Adrenal gland (tissue), 12 donors: ENCODE measurements around the gene MMP26. TPM values are rescaled to one million over a fixed set of nuclear protein-coding genes. Genes with fewer than 3 reads are reported as not detected.

Experiments
- DNase-seq, 7 donors: peaks; one replicate each; pipeline ENCODE4 v3.0.0-alpha.2; 2019 to 2020
- H3K27ac ChIP-seq, 5 donors: fragments of 200-600 bp; sonication (generic) in 4 of 5; 1 replicate in 3 of 5; 2 replicates in 2 of 5; pipeline versions ENCODE4 v1.5.1 to v1.8.0; 2016 to 2020; ENCODE audit warnings: mild to moderate bottlenecking in 1 of 5
- H3K27me3 ChIP-seq: fragments of 200-600 bp; 2 replicates; pipeline ENCODE4 v1.8.0; 2021
- H3K36me3 ChIP-seq, 2 donors: fragments of 200-600 bp; replicated peaks in 1 of 2; 1 replicate in 1 of 2; 2 replicates in 1 of 2; pipeline versions ENCODE4 v1.5.1 to v1.8.0; 2018 to 2022
- H3K4me1 ChIP-seq, 2 donors: fragments of 200-600 bp; replicated peaks in 1 of 2; 1 replicate in 1 of 2; 2 replicates in 1 of 2; pipeline versions ENCODE4 v1.5.1 to v1.8.0; 2018 to 2021
- H3K4me3 ChIP-seq, 4 donors: fragments of 200-600 bp; sonication (generic) in 3 of 4; one replicate each; pipeline ENCODE4 v1.5.1; 2016 to 2018
- H3K9me3 ChIP-seq, 3 donors: fragments of 200-600 bp; sonication (generic) in 1 of 3; replicated peaks in 1 of 3; 1 replicate in 2 of 3; 2 replicates in 1 of 3; pipeline versions ENCODE4 v1.5.1 to v1.8.0; 2016 to 2021
- CTCF ChIP-seq, 6 experiments: fragments of 450-650 bp in 4 of 6; fragments of 200-600 bp in 2 of 6; sonication (generic) in 1 of 6; IDR thresholded peaks; 1 replicate in 5 of 6; 2 replicates in 1 of 6; pipeline versions ENCODE4 v1.5.1 to v1.8.0; 2016 to 2021; ENCODE audit warnings: antibody characterized with exemption in 6 of 6, mild to moderate bottlenecking in 2 of 6, moderate library complexity in 1 of 6
- POLR2A ChIP-seq, 2 donors: fragments of 450-650 bp; IDR thresholded peaks; one replicate each; pipeline ENCODE4 v1.6.1; 2017; ENCODE audit warnings: antibody characterized with exemption in 2 of 2, mild to moderate bottlenecking in 2 of 2, moderate library complexity in 1 of 2
- WGBS, 4 donors: extraction: QIAGEN DNeasy Blood & Tissue Kit in 2 of 4; methylation state at CpG; one replicate each; pipeline versions ENCODE4 v1.1.5 to v1.1.7; 2013 to 2017; 5-methylcytosine and 5-hydroxymethylcytosine counted together
- intact Hi-C, 2 donors: fragments of 100-400 bp; cut with DNase I; formaldehyde crosslinking; loops; one replicate each; pipeline versions ENCODE4 v1.14.1 to v1.15.0; 2022 to 2023
- polyA plus RNA-seq, 3 donors: library from polyadenylated mRNA; stranded (reverse); fragments of 200-250 nt in 2 of 3; fragments of 350-450 nt in 1 of 3; fragmentation: Illumina TruSeq in 1 of 3; extraction: RNeasy Lipid Tissue Mini Kit (QIAGEN cat#74804) in 1 of 3; gene quantifications; one replicate each; pipeline ENCODE4 v1.2.3, GENCODE V29; 2013 to 2014
- total RNA-seq, 9 donors: library from RNA; depleted of rRNA in 4 of 9; stranded (reverse); fragments of >200 nt in 4 of 9; fragments of 120-200 nt in 1 of 9; fragmentation: NEBNext Ultra II Directional in 1 of 9; extraction: Animal tissue kit (Norgen Biotek cat#: 25700) in 1 of 9; gene quantifications; one replicate each; pipeline versions ENCODE4 v1.1.0 to v1.2.4, GENCODE V29; 2013 to 2023
- donor health status: healthy with polysubstance abuse.
- donor health status: Bipolar disorder and iron deficiency.
- donor health status: DM: yes; HTN: yes; CAD: no.
- donor health status: DM: no; HTN: no; CAD: no.
- donor health status: DM: no; HTN: no; CAD: no.
- donor health status: DM: yes; HTN: yes; CAD: no.

Gene MMP26
- total and polyA plus RNA-seq, 12 donors, result not detected

- Histone ChIP-seq H3K4me1 (no peaks in the 10 kb centered on the region), H3K27ac (no peak overlapping the region), H3K27me3 (no peaks in the 10 kb centered on the region), H3K36me3 (no peaks in the 10 kb centered on the region), H3K4me3 (no peak overlapping the region), H3K9me3 (no peaks in the 10 kb centered on the region)
- intact Hi-C loops, result no loop called here
- TF ChIP-seq CTCF (IDR thresholded peaks at IDR 0.05) (no peak), POLR2A (IDR thresholded peaks at IDR 0.05) (no peak)
- WGBS, 4 donors, result 51 to 62% (median 58%) methylated on average over 3 of the region's 3 CpGs
- no peak for DNase-seq
Measured at GRCh38 chr11:4684631-4685285, 19.8 kb upstream of the MMP26 start.

GRCh38 chr11:4695442-4695841 lies 9.1 kb upstream of the MMP26 start:
- Histone ChIP-seq H3K9me3 (no peaks in the 10 kb centered on the region), H3K27me3 (no peaks in the 10 kb centered on the region), H3K27ac (no peak overlapping the region), H3K4me3 (no peak overlapping the region), H3K4me1 (no peaks in the 10 kb centered on the region), H3K36me3 (no peaks in the 10 kb centered on the region)
- no peak for DNase-seq
- TF ChIP-seq CTCF (IDR thresholded peaks at IDR 0.05) (no peak), POLR2A (IDR thresholded peaks at IDR 0.05) (no peak)
- WGBS, 4 donors, result 24 to 45% (median 40%) methylated on average over 1 of the region's 1 CpG
- intact Hi-C loops, result no loop called here

- TF ChIP-seq POLR2A (IDR thresholded peaks at IDR 0.05) (no peak), CTCF (IDR thresholded peaks at IDR 0.05) (no peak)
- DNase-seq, result no peak
- no peaks in the 10 kb centered on the region for H3K27me3 ChIP-seq
- H3K9me3 ChIP-seq, result no peaks in the 10 kb centered on the region
- no peaks in the 10 kb centered on the region for H3K4me1 ChIP-seq
- H3K27ac ChIP-seq, result no peak within 1 kb of the TSS
- intact Hi-C loops, result no loop called here
- 59 to 70% (median 66%) methylated on average over 3 of the region's 3 CpGs for WGBS, 4 donors
- H3K4me3 ChIP-seq, result no peak within 1 kb of the TSS
- H3K36me3 ChIP-seq, result no peaks in the 10 kb centered on the region
Measured at GRCh38 chr11:4697585-4697984, 7.0 kb upstream of the MMP26 start, which contains the start of gene OR51E2. Gene OR51E2, minus strand, starts transcription at chr11:4697853. Its CDS starts 15,142 bp downstream, at chr11:4682711.

DNA sequence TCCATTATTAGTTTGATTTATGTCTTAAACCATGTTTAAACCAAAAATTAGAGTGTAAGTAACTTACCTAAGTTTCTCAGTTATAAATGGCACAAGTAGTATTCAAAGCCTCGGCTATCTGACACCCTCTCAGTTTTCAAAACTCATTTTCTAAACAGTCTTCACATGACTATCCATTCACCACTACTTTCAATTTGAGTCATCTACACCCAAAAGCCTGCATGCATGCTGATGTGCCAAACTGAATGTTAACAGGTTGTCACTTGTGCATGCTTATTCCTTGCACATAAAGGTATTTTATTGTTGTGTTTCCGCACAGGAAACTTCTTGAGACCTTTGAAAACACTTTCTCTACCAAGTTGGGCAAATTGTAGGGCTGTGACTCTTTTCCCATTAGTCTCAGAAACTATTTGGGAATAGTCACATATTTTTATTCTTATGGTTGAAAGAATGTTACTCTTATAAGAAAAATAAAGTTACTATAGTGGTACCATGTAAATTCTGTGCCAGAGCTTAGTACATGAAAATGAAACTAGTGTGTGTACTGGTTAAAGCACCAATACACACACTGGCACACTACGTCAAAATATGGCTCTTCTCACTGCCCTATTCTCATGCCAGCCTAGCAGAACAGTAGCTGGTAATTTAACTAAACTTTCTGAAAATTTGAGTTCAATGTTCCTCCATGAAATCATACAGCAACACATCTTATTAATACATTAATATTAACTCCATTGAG lies 4.7 kb upstream of the MMP26 start:
- Histone ChIP-seq H3K4me3 (no peak overlapping the region), H3K9me3 (no peaks in the 10 kb centered on the region), H3K27me3 (no peaks in the 10 kb centered on the region), H3K27ac (no peak overlapping the region), H3K36me3 (no peaks in the 10 kb centered on the region), H3K4me1 (no peaks in the 10 kb centered on the region)
- WGBS, 4 donors, result 77 to 83% (median 80%) methylated on average over 3 of the region's 3 CpGs
- TF ChIP-seq CTCF (IDR thresholded peaks at IDR 0.05), result no peak
- TF ChIP-seq POLR2A (IDR thresholded peaks at IDR 0.05), result no peak
- intact Hi-C loops, result no loop called here
- no peak for DNase-seq
